Liver (tissue), 3 donors: Measurements from ENCODE around the gene TAF3.
A peak's percentile ranks its signal among the peaks of the same experiment; 100 is the strongest.

ENCODE experiments used
- CTCF ChIP-seq: fragments of 150-350 bp; IDR thresholded peaks from 2 replicates; pipeline ENCODE4 v1.5.1; 2017; ENCODE audit warnings: improper control_type of control experiment, low read depth, low read length; ENCODE audit not compliant: missing input control
- GABPA ChIP-seq, 2 donors: IDR thresholded peaks in 1 of 2; conservative IDR thresholded peaks in 1 of 2; 2 replicates each; pipeline ENCODE4 v1.6.1; 2016; ENCODE audit warnings: antibody characterized with exemption in 2 of 2, mild to moderate bottlenecking in 1 of 2, moderate library complexity in 1 of 2
- HNF4A ChIP-seq, 2 donors: conservative IDR thresholded peaks; 2 replicates each; pipeline ENCODE4 v1.6.1; 2016; ENCODE audit warnings: antibody characterized with exemption in 2 of 2, mild to moderate bottlenecking in 2 of 2
- MAX ChIP-seq: IDR thresholded peaks from 2 replicates; pipeline ENCODE4 v1.6.1; 2016; ENCODE audit warnings: antibody characterized with exemption
- ZBTB33 ChIP-seq: IDR thresholded peaks from 2 replicates; pipeline ENCODE4 v1.6.1; 2016; ENCODE audit warnings: antibody characterized with exemption
- donor health status: healthy.
- donor health status: healthy.

GRCh38 chr10:7908541-7909210, 90.4 kb downstream of the TAF3 start:
- TF ChIP-seq HNF4A (conservative IDR thresholded peaks at IDR 0.05): peak; percentile 83 to 90
- no peak for TF ChIP-seq CTCF
- TF ChIP-seq ZBTB33: no peak
- no peak for TF ChIP-seq GABPA (IDR thresholded peaks at IDR 0.05 in 1 of 2, conservative IDR thresholded peaks at IDR 0.05 in 1 of 2)
- TF ChIP-seq MAX: peak; percentile 26
